Breast epithelium (tissue), 3 donors: ENCODE measurements around the gene POLR1D.

Experiments
- POLR2A ChIP-seq: fragments of 450-650 bp; IDR thresholded peaks from one replicate; pipeline ENCODE4 v1.6.1; 2016; ENCODE audit warnings: antibody characterized with exemption, mild to moderate bottlenecking, moderate library complexity
- POLR2AphosphoS5 ChIP-seq, 3 donors: sonication (generic); formaldehyde crosslinking; IDR thresholded peaks; one replicate each; pipeline ENCODE4 v1.6.1; 2017; ENCODE audit warnings: antibody characterized with exemption in 3 of 3
- TF ChIP-seq, protein P1 (sequence below), 3 donors: fragments of 450-650 bp; IDR thresholded peaks; one replicate each; pipeline ENCODE4 v1.5.1; 2016 to 2017; ENCODE audit warnings: antibody characterized with exemption in 3 of 3, mild to moderate bottlenecking in 3 of 3, moderate library complexity in 3 of 3

DNA sequence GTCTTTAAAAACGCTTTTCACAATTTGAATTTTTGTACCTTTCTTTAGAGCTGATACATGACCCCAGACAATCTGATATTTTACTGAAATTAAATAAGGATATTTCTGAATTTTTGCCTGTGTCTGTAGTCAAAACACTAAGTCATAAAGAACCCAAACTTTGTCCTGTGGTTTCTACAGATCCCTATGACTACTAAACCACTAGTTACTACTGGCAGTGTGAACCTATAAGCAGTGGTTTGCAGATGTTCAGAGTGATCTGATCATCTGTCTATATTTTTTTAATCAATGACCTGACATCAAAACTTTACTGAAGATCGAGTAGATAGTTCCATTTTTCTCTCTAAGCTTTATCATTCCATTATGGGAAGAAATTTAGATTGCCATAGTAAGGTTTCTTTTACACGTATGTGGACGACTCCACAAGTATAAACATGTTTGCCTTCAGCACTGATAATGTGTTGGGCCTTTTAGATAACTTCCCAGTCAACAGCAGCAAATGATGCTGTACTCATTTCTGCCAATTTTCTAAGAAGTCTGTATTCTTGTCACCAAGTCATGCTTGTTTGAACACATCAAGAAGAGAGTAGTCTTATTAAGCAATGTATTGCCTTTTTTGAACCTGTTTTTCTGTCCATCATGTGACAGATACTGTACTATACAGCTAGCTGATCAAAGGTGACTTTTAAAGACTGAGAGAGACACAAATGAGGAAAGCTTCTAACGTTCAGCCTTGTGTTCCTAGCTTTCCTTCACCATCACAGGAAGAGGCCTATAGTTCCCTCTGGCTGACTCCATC lies 21.8 kb downstream of the POLR1D start:
- TF ChIP-seq, protein P1, sequence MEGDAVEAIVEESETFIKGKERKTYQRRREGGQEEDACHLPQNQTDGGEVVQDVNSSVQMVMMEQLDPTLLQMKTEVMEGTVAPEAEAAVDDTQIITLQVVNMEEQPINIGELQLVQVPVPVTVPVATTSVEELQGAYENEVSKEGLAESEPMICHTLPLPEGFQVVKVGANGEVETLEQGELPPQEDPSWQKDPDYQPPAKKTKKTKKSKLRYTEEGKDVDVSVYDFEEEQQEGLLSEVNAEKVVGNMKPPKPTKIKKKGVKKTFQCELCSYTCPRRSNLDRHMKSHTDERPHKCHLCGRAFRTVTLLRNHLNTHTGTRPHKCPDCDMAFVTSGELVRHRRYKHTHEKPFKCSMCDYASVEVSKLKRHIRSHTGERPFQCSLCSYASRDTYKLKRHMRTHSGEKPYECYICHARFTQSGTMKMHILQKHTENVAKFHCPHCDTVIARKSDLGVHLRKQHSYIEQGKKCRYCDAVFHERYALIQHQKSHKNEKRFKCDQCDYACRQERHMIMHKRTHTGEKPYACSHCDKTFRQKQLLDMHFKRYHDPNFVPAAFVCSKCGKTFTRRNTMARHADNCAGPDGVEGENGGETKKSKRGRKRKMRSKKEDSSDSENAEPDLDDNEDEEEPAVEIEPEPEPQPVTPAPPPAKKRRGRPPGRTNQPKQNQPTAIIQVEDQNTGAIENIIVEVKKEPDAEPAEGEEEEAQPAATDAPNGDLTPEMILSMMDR (IDR thresholded peaks at IDR 0.05): no peak
- TF ChIP-seq POLR2A (no peak), POLR2AphosphoS5 (IDR thresholded peaks at IDR 0.05) (no peak)
